Measurements from ENCODE around the gene NRP1. TPM values are rescaled to one million over a fixed set of nuclear protein-coding genes. Genes with fewer than 3 reads are reported as not detected.

NRP1 gene
- total RNA-seq, 1 donor = 197 TPM

GRCh38 chr10:33190406-33190805, 144.1 kb downstream of the NRP1 start:
- no peak overlapping the region for H3K4me3 ChIP-seq (ENCODE audit: low read depth, low read length)
- TF ChIP-seq, protein P1, sequence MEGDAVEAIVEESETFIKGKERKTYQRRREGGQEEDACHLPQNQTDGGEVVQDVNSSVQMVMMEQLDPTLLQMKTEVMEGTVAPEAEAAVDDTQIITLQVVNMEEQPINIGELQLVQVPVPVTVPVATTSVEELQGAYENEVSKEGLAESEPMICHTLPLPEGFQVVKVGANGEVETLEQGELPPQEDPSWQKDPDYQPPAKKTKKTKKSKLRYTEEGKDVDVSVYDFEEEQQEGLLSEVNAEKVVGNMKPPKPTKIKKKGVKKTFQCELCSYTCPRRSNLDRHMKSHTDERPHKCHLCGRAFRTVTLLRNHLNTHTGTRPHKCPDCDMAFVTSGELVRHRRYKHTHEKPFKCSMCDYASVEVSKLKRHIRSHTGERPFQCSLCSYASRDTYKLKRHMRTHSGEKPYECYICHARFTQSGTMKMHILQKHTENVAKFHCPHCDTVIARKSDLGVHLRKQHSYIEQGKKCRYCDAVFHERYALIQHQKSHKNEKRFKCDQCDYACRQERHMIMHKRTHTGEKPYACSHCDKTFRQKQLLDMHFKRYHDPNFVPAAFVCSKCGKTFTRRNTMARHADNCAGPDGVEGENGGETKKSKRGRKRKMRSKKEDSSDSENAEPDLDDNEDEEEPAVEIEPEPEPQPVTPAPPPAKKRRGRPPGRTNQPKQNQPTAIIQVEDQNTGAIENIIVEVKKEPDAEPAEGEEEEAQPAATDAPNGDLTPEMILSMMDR (IDR thresholded peaks at IDR 0.05; ENCODE audit: insufficient read depth, low read depth, low read length) = no peak
- DNase-seq (ENCODE audit: low read depth) = no peak

DNA sequence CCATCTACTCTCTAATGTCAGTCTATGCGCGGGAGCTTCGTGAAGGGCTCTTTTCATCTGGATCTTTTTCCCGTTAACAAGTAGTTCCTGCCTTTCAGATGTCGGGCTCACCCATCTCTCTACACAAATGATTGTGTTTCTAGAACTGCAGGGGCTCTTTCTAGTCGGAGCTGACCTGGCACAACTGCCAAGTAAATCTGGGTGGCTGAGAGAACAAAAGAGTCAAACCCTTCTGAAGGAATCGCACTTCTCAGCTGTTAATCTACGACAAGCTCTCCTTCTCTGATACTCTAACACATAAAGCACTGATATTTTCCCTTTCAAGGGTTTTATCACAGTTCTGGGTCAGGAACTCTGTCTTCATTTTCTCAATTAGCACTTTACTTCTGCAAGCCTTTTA, 144.7 kb downstream of the NRP1 start:
- DNase-seq (ENCODE audit: low read depth) = no peak
- TF ChIP-seq, protein P1 (IDR thresholded peaks at IDR 0.05; ENCODE audit: insufficient read depth, low read depth, low read length) = no peak
- H3K4me3 ChIP-seq (ENCODE audit: low read depth, low read length) = no peak overlapping the region

DNA sequence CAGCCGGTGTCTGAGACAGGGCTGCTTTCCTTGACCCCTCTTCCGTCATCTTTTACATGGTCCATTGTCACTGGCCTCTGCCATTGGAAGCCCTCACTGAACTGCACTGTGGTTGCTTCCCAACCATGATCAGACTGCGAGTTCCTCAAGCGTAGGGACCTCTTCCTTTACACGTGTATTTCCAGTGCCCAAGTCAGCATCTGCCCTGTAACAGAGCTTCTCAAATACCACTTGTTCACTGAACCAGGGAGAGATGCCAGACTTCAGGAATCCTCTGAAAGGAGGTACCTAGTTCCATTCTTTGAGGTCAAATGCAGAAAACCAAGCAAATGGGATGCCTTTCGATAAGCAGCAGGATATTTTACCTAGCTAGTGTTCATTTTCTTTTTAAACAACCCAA, 145.1 kb downstream of the NRP1 start:
- TF ChIP-seq, protein P1 (IDR thresholded peaks at IDR 0.05; ENCODE audit: insufficient read depth, low read depth, low read length) = no peak
- no peak for DNase-seq (ENCODE audit: low read depth)

GRCh38 chr10:33187427-33187999, 147.0 kb downstream of the NRP1 start:
- DNase-seq (ENCODE audit: low read depth) = no peak
- TF ChIP-seq, protein P1 (IDR thresholded peaks at IDR 0.05; ENCODE audit: insufficient read depth, low read depth, low read length) = no peak
- H3K4me3 ChIP-seq (ENCODE audit: low read depth, low read length) = no peak overlapping the region

More for the DNA sequence above, 145.1 kb downstream of the NRP1 start:
- no peak overlapping the region for H3K4me3 ChIP-seq (ENCODE audit: low read depth, low read length)

DNA sequence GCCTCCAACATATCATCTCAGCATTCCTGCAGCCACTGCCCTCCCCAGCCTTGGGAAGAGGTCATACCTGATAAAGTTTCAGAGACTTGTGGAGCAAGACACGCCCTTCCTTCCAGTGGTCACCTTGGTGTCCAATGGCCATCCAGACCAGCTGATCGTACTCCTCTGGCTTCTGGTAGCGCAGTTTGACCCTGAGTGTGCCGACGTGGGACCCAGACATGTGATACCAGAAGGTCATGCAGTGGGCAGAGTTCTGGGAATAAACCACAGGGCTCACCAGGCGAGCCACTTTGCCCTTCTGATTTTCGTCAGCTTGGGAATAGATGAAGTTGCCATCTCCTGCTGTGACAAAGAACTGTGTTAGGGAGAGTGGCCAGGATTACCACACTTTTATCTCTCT, 148.3 kb downstream of the NRP1 start:
- TF ChIP-seq, protein P1 (IDR thresholded peaks at IDR 0.05; ENCODE audit: insufficient read depth, low read depth, low read length) = no peak
- no peak for DNase-seq (ENCODE audit: low read depth)
- H3K4me3 ChIP-seq (ENCODE audit: low read depth, low read length) = no peak overlapping the region

- TF ChIP-seq, protein P1 (IDR thresholded peaks at IDR 0.05; ENCODE audit: insufficient read depth, low read depth, low read length) = no peak
- DNase-seq (ENCODE audit: low read depth) = peak; percentile 37
- H3K4me3 ChIP-seq (ENCODE audit: low read depth, low read length) = no peak overlapping the region
Observed at GRCh38 chr10:33183655-33184054, 150.8 kb downstream of the NRP1 start.

DNA sequence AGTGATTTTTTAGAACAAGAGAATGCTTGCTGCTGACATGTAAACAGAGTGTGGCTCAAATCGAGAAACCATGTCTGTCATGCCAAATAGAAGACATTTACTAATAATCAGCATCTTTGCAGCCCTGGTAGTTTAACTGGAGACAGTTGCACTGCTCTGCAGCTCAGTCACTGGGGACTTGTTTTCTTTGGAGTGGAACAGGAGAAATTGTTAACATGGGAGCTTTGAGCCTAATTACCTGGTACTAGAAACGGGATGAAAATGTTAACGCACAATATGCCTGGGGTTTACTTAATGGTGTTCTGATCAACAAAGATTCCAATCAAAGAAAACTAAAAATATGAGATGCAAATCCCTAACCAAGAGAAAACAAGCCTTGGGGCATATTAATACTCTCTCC, 153.5 kb downstream of the NRP1 start:
- TF ChIP-seq, protein P1 (IDR thresholded peaks at IDR 0.05; ENCODE audit: insufficient read depth, low read depth, low read length) = no peak

More for the DNA sequence above, 153.5 kb downstream of the NRP1 start:
- no peak for DNase-seq (ENCODE audit: low read depth)
- H3K4me3 ChIP-seq (ENCODE audit: low read depth, low read length) = no peak overlapping the region
